Measurements from ENCODE around the gene GRAP2.
"Not testable (repeated sequence)": the region's sequence is repeated elsewhere in the genome, so short reads cannot be mapped to it uniquely, and the experiment has no call there.

GRAP2 gene

GRCh38 chr22:39873965-39874364 is 26.9 kb upstream of the GRAP2 start:
- Histone ChIP-seq H3K36me3 (ENCODE audit: control insufficient read depth in 1 of 2, insufficient read depth in 2 of 2, low read length in 2 of 2) (no peaks in the 10 kb centered on the region), H3K9me3 (ENCODE audit: control insufficient read depth in 1 of 2, low read length in 2 of 2) (no peaks in the 10 kb centered on the region), H3K27me3 (ENCODE audit: control insufficient read depth in 1 of 2, insufficient read depth in 2 of 2, low read length in 2 of 2) (peaks cover 0 to 8% of the 10 kb centered on the region in 2 donors), H3K9ac (ENCODE audit: low read depth in 1 of 2, low read length in 2 of 2) (no peak overlapping the region), H3K4me3 (ENCODE audit: low read depth in 1 of 2, low read length in 2 of 2) (no peak overlapping the region), H3K27ac (ENCODE audit: low read depth, low read length) (no peak overlapping the region), H3K4me1 (ENCODE audit: control insufficient read depth in 1 of 2, insufficient read depth in 2 of 2, low read length in 2 of 2) (no peaks in the 10 kb centered on the region)

GRCh38 chr22:39875176-39875885 is 25.6 kb upstream of the GRAP2 start:
- H3K27ac ChIP-seq (ENCODE audit: low read depth, low read length); H3K4me3 ChIP-seq (ENCODE audit: low read depth in 1 of 2, low read length in 2 of 2); H3K9ac ChIP-seq (ENCODE audit: low read depth in 1 of 2, low read length in 2 of 2); H3K27me3 ChIP-seq (ENCODE audit: control insufficient read depth in 1 of 2, insufficient read depth in 2 of 2, low read length in 2 of 2); H3K9me3 ChIP-seq (ENCODE audit: control insufficient read depth in 1 of 2, low read length in 2 of 2); H3K4me1 ChIP-seq (ENCODE audit: control insufficient read depth in 1 of 2, insufficient read depth in 2 of 2, low read length in 2 of 2); H3K36me3 ChIP-seq (ENCODE audit: control insufficient read depth in 1 of 2, insufficient read depth in 2 of 2, low read length in 2 of 2): not testable (repeated sequence)

- Histone ChIP-seq H3K27ac (ENCODE audit: low read depth, low read length) (no peak overlapping the region), H3K4me3 (ENCODE audit: low read depth in 1 of 2, low read length in 2 of 2) (no peak overlapping the region), H3K36me3 (ENCODE audit: control insufficient read depth in 1 of 2, insufficient read depth in 2 of 2, low read length in 2 of 2) (no peaks in the 10 kb centered on the region), H3K4me1 (ENCODE audit: control insufficient read depth in 1 of 2, insufficient read depth in 2 of 2, low read length in 2 of 2) (no peaks in the 10 kb centered on the region), H3K9ac (ENCODE audit: low read depth in 1 of 2, low read length in 2 of 2) (no peak overlapping the region), H3K9me3 (ENCODE audit: control insufficient read depth in 1 of 2, low read length in 2 of 2) (no peaks in the 10 kb centered on the region), H3K27me3 (ENCODE audit: control insufficient read depth in 1 of 2, insufficient read depth in 2 of 2, low read length in 2 of 2) (peaks cover 0 to 12% of the 10 kb centered on the region in 2 donors)
These were observed 23.6 kb upstream of the GRAP2 start for GRCh38 chr22:39877079-39877845.

GRCh38 chr22:39880722-39881121 is 20.2 kb upstream of the GRAP2 start:
- Histone ChIP-seq H3K27ac (ENCODE audit: low read depth, low read length) (no peak overlapping the region), H3K36me3 (ENCODE audit: control insufficient read depth in 1 of 2, insufficient read depth in 2 of 2, low read length in 2 of 2) (no peaks in the 10 kb centered on the region), H3K4me1 (ENCODE audit: control insufficient read depth in 1 of 2, insufficient read depth in 2 of 2, low read length in 2 of 2) (no peaks in the 10 kb centered on the region), H3K9ac (ENCODE audit: low read depth in 1 of 2, low read length in 2 of 2) (no peak overlapping the region), H3K9me3 (ENCODE audit: control insufficient read depth in 1 of 2, low read length in 2 of 2) (no peaks in the 10 kb centered on the region), H3K27me3 (ENCODE audit: control insufficient read depth in 1 of 2, insufficient read depth in 2 of 2, low read length in 2 of 2) (peaks cover 0 to 12% of the 10 kb centered on the region in 2 donors), H3K4me3 (ENCODE audit: low read depth in 1 of 2, low read length in 2 of 2) (no peak overlapping the region)

- no peak overlapping the region for H3K27ac ChIP-seq (ENCODE audit: low read depth, low read length)
- no peaks in the 10 kb centered on the region for H3K4me1 ChIP-seq (ENCODE audit: control insufficient read depth in 1 of 2, insufficient read depth in 2 of 2, low read length in 2 of 2)
- no peak overlapping the region for H3K9ac ChIP-seq (ENCODE audit: low read depth in 1 of 2, low read length in 2 of 2)
- no peaks in the 10 kb centered on the region for H3K36me3 ChIP-seq (ENCODE audit: control insufficient read depth in 1 of 2, insufficient read depth in 2 of 2, low read length in 2 of 2)
- H3K4me3 ChIP-seq (ENCODE audit: low read depth in 1 of 2, low read length in 2 of 2) = no peak overlapping the region
- H3K9me3 ChIP-seq (ENCODE audit: control insufficient read depth in 1 of 2, low read length in 2 of 2) = no peaks in the 10 kb centered on the region
- peaks cover 0 to 4% of the 10 kb centered on the region in 2 donors for H3K27me3 ChIP-seq (ENCODE audit: control insufficient read depth in 1 of 2, insufficient read depth in 2 of 2, low read length in 2 of 2)
These were observed 17.8 kb upstream of the GRAP2 start for GRCh38 chr22:39883057-39883456.

GRCh38 chr22:39889924-39890323 is 11.0 kb upstream of the GRAP2 start:
- not testable (repeated sequence) for H3K9me3 ChIP-seq (ENCODE audit: control insufficient read depth in 1 of 2, low read length in 2 of 2); H3K9ac ChIP-seq (ENCODE audit: low read depth in 1 of 2, low read length in 2 of 2); H3K36me3 ChIP-seq (ENCODE audit: control insufficient read depth in 1 of 2, insufficient read depth in 2 of 2, low read length in 2 of 2); H3K4me1 ChIP-seq (ENCODE audit: control insufficient read depth in 1 of 2, insufficient read depth in 2 of 2, low read length in 2 of 2); H3K4me3 ChIP-seq (ENCODE audit: low read depth in 1 of 2, low read length in 2 of 2); H3K27me3 ChIP-seq (ENCODE audit: control insufficient read depth in 1 of 2, insufficient read depth in 2 of 2, low read length in 2 of 2); H3K27ac ChIP-seq (ENCODE audit: low read depth, low read length)

GRCh38 chr22:39893526-39893925 is 7.4 kb upstream of the GRAP2 start, which contains the start of gene ENTHD1:
TSS of gene ENTHD1 (minus strand) at chr22:39893760. CDS start at chr22:39887748, 6,012 bp downstream.
- no peaks in the 10 kb centered on the region for H3K27me3 ChIP-seq (ENCODE audit: control insufficient read depth in 1 of 2, insufficient read depth in 2 of 2, low read length in 2 of 2)
- no peaks in the 10 kb centered on the region for H3K4me1 ChIP-seq (ENCODE audit: control insufficient read depth in 1 of 2, insufficient read depth in 2 of 2, low read length in 2 of 2)
- H3K9me3 ChIP-seq (ENCODE audit: control insufficient read depth in 1 of 2, low read length in 2 of 2) = no peaks in the 10 kb centered on the region
- H3K36me3 ChIP-seq (ENCODE audit: control insufficient read depth in 1 of 2, insufficient read depth in 2 of 2, low read length in 2 of 2) = no peaks in the 10 kb centered on the region
- H3K4me3 ChIP-seq (ENCODE audit: low read depth in 1 of 2, low read length in 2 of 2) = no peak within 1 kb of the TSS
- no peak within 1 kb of the TSS for H3K27ac ChIP-seq (ENCODE audit: low read depth, low read length)
- no peak within 1 kb of the TSS for H3K9ac ChIP-seq (ENCODE audit: low read depth in 1 of 2, low read length in 2 of 2)

- Histone ChIP-seq H3K4me1 (ENCODE audit: control insufficient read depth in 1 of 2, insufficient read depth in 2 of 2, low read length in 2 of 2) (no peaks in the 10 kb centered on the region), H3K27ac (ENCODE audit: low read depth, low read length) (no peak overlapping the region), H3K9me3 (ENCODE audit: control insufficient read depth in 1 of 2, low read length in 2 of 2) (no peaks in the 10 kb centered on the region), H3K27me3 (ENCODE audit: control insufficient read depth in 1 of 2, insufficient read depth in 2 of 2, low read length in 2 of 2) (no peaks in the 10 kb centered on the region), H3K36me3 (ENCODE audit: control insufficient read depth in 1 of 2, insufficient read depth in 2 of 2, low read length in 2 of 2) (no peaks in the 10 kb centered on the region), H3K9ac (ENCODE audit: low read depth in 1 of 2, low read length in 2 of 2) (no peak overlapping the region), H3K4me3 (ENCODE audit: low read depth in 1 of 2, low read length in 2 of 2) (no peak overlapping the region)
These were observed 6.3 kb upstream of the GRAP2 start for GRCh38 chr22:39894554-39895092.

GRCh38 chr22:39895682-39896081 is 5.2 kb upstream of the GRAP2 start:
- Histone ChIP-seq H3K4me3 (ENCODE audit: low read depth in 1 of 2, low read length in 2 of 2) (no peak overlapping the region), H3K9me3 (ENCODE audit: control insufficient read depth in 1 of 2, low read length in 2 of 2) (no peaks in the 10 kb centered on the region), H3K9ac (ENCODE audit: low read depth in 1 of 2, low read length in 2 of 2) (no peak overlapping the region), H3K4me1 (ENCODE audit: control insufficient read depth in 1 of 2, insufficient read depth in 2 of 2, low read length in 2 of 2) (no peaks in the 10 kb centered on the region), H3K27me3 (ENCODE audit: control insufficient read depth in 1 of 2, insufficient read depth in 2 of 2, low read length in 2 of 2) (no peaks in the 10 kb centered on the region), H3K36me3 (ENCODE audit: control insufficient read depth in 1 of 2, insufficient read depth in 2 of 2, low read length in 2 of 2) (no peaks in the 10 kb centered on the region), H3K27ac (ENCODE audit: low read depth, low read length) (no peak overlapping the region)

GRCh38 chr22:39896313-39896996 is 4.4 kb upstream of the GRAP2 start:
- no peak overlapping the region for H3K27ac ChIP-seq (ENCODE audit: low read depth, low read length)
- no peaks in the 10 kb centered on the region for H3K36me3 ChIP-seq (ENCODE audit: control insufficient read depth in 1 of 2, insufficient read depth in 2 of 2, low read length in 2 of 2)
- no peak overlapping the region for H3K9ac ChIP-seq (ENCODE audit: low read depth in 1 of 2, low read length in 2 of 2)
- no peaks in the 10 kb centered on the region for H3K27me3 ChIP-seq (ENCODE audit: control insufficient read depth in 1 of 2, insufficient read depth in 2 of 2, low read length in 2 of 2)
- H3K4me3 ChIP-seq (ENCODE audit: low read depth in 1 of 2, low read length in 2 of 2) = no peak overlapping the region
- peaks cover 0 to 3% of the 10 kb centered on the region in 2 donors for H3K4me1 ChIP-seq (ENCODE audit: control insufficient read depth in 1 of 2, insufficient read depth in 2 of 2, low read length in 2 of 2)
- H3K9me3 ChIP-seq (ENCODE audit: control insufficient read depth in 1 of 2, low read length in 2 of 2) = no peaks in the 10 kb centered on the region
